Epithelial cell of esophagus (primary cell): ENCODE data around the gene GALNT16.

Experiments used
- DNase-seq: peaks from one replicate; pipeline ENCODE4 v3.0.0; 2010; ENCODE audit warnings: low read depth
- H3K4me3 ChIP-seq: 2 replicates; pipeline ENCODE4 v1.5.1; 2011; ENCODE audit warnings: mild to moderate bottlenecking, low read length, control low read depth
- TF ChIP-seq, protein P1 (sequence below): IDR thresholded peaks from 2 replicates; pipeline ENCODE4 v1.5.1; 2011; ENCODE audit warnings: low read depth, mild to moderate bottlenecking, low read length, control low read depth, inconsistent platforms; ENCODE audit not compliant: insufficient read depth; ENCODE audit errors: missing control alignments

The GALNT16 gene

DNA sequence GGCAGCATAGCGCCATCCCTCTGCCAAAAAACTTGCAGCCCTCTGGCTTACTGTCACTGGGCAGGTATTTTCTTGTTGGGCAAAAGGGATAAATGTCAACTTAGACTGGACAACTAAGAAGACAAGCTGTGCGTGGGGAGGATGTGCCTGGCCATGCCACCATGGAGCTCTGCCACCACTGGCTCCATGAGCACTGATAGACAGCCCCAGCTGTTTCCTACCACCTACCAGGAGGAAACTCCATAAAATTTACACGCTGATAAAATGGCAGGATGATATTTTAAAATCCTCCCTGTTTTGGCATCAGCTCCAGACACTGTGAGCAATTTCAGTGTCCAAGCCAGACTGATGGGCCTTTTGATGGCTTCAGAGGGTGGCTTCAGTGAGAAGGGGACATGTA lies 7.1 kb upstream of the GALNT16 start:
- no peak for DNase-seq
- H3K4me3 ChIP-seq = no peak overlapping the region
- TF ChIP-seq, protein P1, sequence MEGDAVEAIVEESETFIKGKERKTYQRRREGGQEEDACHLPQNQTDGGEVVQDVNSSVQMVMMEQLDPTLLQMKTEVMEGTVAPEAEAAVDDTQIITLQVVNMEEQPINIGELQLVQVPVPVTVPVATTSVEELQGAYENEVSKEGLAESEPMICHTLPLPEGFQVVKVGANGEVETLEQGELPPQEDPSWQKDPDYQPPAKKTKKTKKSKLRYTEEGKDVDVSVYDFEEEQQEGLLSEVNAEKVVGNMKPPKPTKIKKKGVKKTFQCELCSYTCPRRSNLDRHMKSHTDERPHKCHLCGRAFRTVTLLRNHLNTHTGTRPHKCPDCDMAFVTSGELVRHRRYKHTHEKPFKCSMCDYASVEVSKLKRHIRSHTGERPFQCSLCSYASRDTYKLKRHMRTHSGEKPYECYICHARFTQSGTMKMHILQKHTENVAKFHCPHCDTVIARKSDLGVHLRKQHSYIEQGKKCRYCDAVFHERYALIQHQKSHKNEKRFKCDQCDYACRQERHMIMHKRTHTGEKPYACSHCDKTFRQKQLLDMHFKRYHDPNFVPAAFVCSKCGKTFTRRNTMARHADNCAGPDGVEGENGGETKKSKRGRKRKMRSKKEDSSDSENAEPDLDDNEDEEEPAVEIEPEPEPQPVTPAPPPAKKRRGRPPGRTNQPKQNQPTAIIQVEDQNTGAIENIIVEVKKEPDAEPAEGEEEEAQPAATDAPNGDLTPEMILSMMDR = no peak

GRCh38 chr14:69259168-69259526 lies 811 bp upstream of the GALNT16 start:
- no peak overlapping the region for H3K4me3 ChIP-seq
- no peak for DNase-seq
- TF ChIP-seq, protein P1 = no peak

GRCh38 chr14:69260190-69260860 lies 367 bp downstream of the GALNT16 start:
- H3K4me3 ChIP-seq = peak overlapping the region; percentile 31
- TF ChIP-seq, protein P1 = no peak
- DNase-seq = no peak

GRCh38 chr14:69260861-69261564 lies 1.1 kb downstream of the GALNT16 start:
- H3K4me3 ChIP-seq = no peak overlapping the region
- TF ChIP-seq, protein P1 = peak; percentile 44
- DNase-seq = peak; percentile 27

GRCh38 chr14:69261761-69262331 lies 1.9 kb downstream of the GALNT16 start:
- TF ChIP-seq, protein P1 = no peak
- no peak overlapping the region for H3K4me3 ChIP-seq
- DNase-seq = no peak

GRCh38 chr14:69262516-69262915 lies 2.6 kb downstream of the GALNT16 start:
- TF ChIP-seq, protein P1 = no peak
- DNase-seq = no peak

GRCh38 chr14:69263364-69263763 lies 3.4 kb downstream of the GALNT16 start:
- peak; percentile 73 for DNase-seq
- H3K4me3 ChIP-seq = no peak overlapping the region
- TF ChIP-seq, protein P1 = no peak

More at GRCh38 chr14:69262516-69262915, 2.6 kb downstream of the GALNT16 start:
- no peak overlapping the region for H3K4me3 ChIP-seq
